CD4-positive, alpha-beta T cell (primary cell): ENCODE results near the gene WDR64. TPM values are rescaled to one million over a fixed set of nuclear protein-coding genes. Genes with fewer than 3 reads are reported as not detected.

Source experiments
- ATAC-seq: fragments of 200-7000 bp; cut with Tn5 transposase; one replicate; pipeline ENCODE4 v1.10.0; 2022; ENCODE audit warnings: mild to moderate bottlenecking; ENCODE audit not compliant: poor library complexity
- CTCF ChIA-PET: fragments of 350-600 bp; sonication (Branson Sonifier 250); formaldehyde crosslinking; loops from one replicate; lab custom pipeline; 2021; ENCODE audit warnings: antibody characterized with exemption, inconsistent platforms; lab: Charles Lee
- POLR2A ChIA-PET: fragments of 350-600 bp; sonication (Branson Sonifier 250); formaldehyde crosslinking; loops from one replicate; lab custom pipeline; 2021; ENCODE audit warnings: antibody characterized with exemption, inconsistent platforms; lab: Charles Lee
- DNase-seq, 14 experiments: peaks; one replicate each; pipeline ENCODE4 v3.0.0-alpha.2; 2013 to 2020; ENCODE audit warnings: mixed read lengths in 2 of 14
- H3K27ac ChIP-seq, 2 donors: one replicate each; pipeline versions ENCODE4 v1.5.1 to v1.7.0; 2013; ENCODE audit warnings: low read length in 2 of 2, low read depth in 1 of 2, mild to moderate bottlenecking in 1 of 2
- H3K27me3 ChIP-seq, 2 experiments: 1 replicate in 1 of 2; 2 replicates in 1 of 2; pipeline versions ENCODE4 v1.6.1 to v1.7.0; 2013; ENCODE audit warnings: low read length in 2 of 2, control low read depth in 1 of 2, mild to moderate bottlenecking in 1 of 2, moderate library complexity in 1 of 2; ENCODE audit not compliant: insufficient read depth in 2 of 2, control insufficient read depth in 1 of 2
- H3K36me3 ChIP-seq: one replicate; pipeline ENCODE4 v1.6.1; 2013; ENCODE audit warnings: low read length, control low read depth; ENCODE audit not compliant: insufficient read depth
- H3K4me1 ChIP-seq: one replicate; pipeline ENCODE4 v1.6.1; 2013; ENCODE audit warnings: low read length, control low read depth; ENCODE audit not compliant: insufficient read depth
- H3K4me3 ChIP-seq: one replicate; pipeline ENCODE4 v1.5.1; 2013; ENCODE audit warnings: mild to moderate bottlenecking, low read length, moderate library complexity
- H3K9me3 ChIP-seq, 2 experiments: 1 replicate in 1 of 2; 2 replicates in 1 of 2; pipeline versions ENCODE4 v1.6.1 to v1.7.0; 2013; ENCODE audit warnings: low read length in 2 of 2, mild to moderate bottlenecking in 2 of 2, control low read depth in 1 of 2, moderate library complexity in 1 of 2; ENCODE audit not compliant: control insufficient read depth in 1 of 2, insufficient read depth in 1 of 2
- H3K27ac Mint-ChIP-seq: one replicate; pipeline ENCODE4 v1.8.0; 2020; ENCODE audit warnings: mixed read lengths
- H3K27me3 Mint-ChIP-seq: one replicate; pipeline ENCODE4 v1.8.0; 2021; ENCODE audit warnings: mixed read lengths
- H3K36me3 Mint-ChIP-seq: one replicate; pipeline ENCODE4 v1.8.0; 2021; ENCODE audit warnings: low read depth, mixed read lengths
- H3K4me1 Mint-ChIP-seq: one replicate; pipeline ENCODE4 v1.8.0; 2021; ENCODE audit warnings: low read depth, mixed read lengths
- H3K4me3 Mint-ChIP-seq: one replicate; pipeline ENCODE4 v1.8.0; 2020; ENCODE audit warnings: mild to moderate bottlenecking, mixed read lengths
- H3K9me3 Mint-ChIP-seq: one replicate; pipeline ENCODE4 v1.8.0; 2020; ENCODE audit warnings: mixed read lengths
- intact Hi-C, 2 experiments: fragments of 100-400 bp; cut with DNase I in 1 of 2; cut with micrococcal nuclease in 1 of 2; formaldehyde crosslinking; loops; one replicate each; pipeline versions ENCODE4 v1.15.1 to v1.9.0; 2023 to 2025; cut with DNase I, micrococcal nuclease
- polyA plus RNA-seq, 2 donors: library from polyadenylated mRNA; unstranded; fragments of 120-200 nt; gene quantifications; one replicate each; pipeline ENCODE4 v1.2.1, GENCODE V29; 2013
- total RNA-seq, 174 experiments: library from RNA in 2 of 174; stranded (reverse) in 2 of 174; gene quantifications; one replicate each; pipeline ENCODE4 v1.2.3 and lab custom pipeline; 2021 to 2026
- TF ChIP-seq, protein P1 (sequence below): fragments of 200-600 bp; IDR thresholded peaks from one replicate; pipeline ENCODE4 v1.8.0; 2022; ENCODE audit warnings: antibody characterized with exemption, mild to moderate bottlenecking

Gene WDR64
- total RNA-seq (under 1 TPM in 1 of 2 experiments, not detected in 1; 0.67 TPM), total RNA-seq (lab: John Stamatoyannopoulos, UW) (0 to 1.6 (median 0.23) reads per million in 172 experiments)
- 0.24 TPM for polyA plus RNA-seq (2013, experiment 1 of 2)
- 0.20 TPM for polyA plus RNA-seq (2013, experiment 2 of 2)

DNA sequence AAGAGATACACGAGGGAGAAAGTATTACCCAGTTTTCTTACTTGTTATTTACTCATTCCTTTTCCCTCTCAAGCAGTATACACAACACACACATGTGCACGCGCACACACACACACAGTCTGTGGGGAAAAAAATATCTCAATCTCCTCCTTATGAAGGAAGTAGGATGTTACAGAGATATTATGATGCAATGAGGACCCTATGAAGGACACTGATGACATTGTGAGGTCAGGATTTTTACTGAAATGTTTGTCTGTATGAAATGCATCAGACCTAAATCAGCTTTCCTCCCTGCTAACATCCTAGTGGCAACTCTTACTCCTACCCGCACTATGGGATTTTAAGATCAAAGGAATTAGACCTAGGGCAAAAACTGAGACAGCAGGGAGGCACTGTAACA lies at the start of gene WDR64:
Gene WDR64, plus strand, starts transcription at position 270 of the 400 bp plus-strand sequence. CDS start 204 bp downstream, outside the sequence.
- H3K9me3 ChIP-seq = no peaks in the 10 kb centered on the region
- CTCF ChIA-PET = no interaction called here
- ATAC-seq = no peak
- no peaks in the 10 kb centered on the region for H3K9me3 Mint-ChIP-seq
- no peak within 1 kb of the TSS for H3K27ac ChIP-seq
- no peaks in the 10 kb centered on the region for H3K4me1 Mint-ChIP-seq
- POLR2A ChIA-PET = no interaction called here
- H3K4me3 ChIP-seq = no peak within 1 kb of the TSS
- H3K27me3 ChIP-seq = no peaks in the 10 kb centered on the region
- no peaks in the 10 kb centered on the region for H3K4me1 ChIP-seq
- no peaks in the 10 kb centered on the region for H3K36me3 ChIP-seq
- no peak for DNase-seq
- H3K27ac Mint-ChIP-seq = no peak within 1 kb of the TSS
- H3K36me3 Mint-ChIP-seq = no peaks in the 10 kb centered on the region
- intact Hi-C loops = no loop called here
- peaks cover 4% of the 10 kb centered on the region for H3K27me3 Mint-ChIP-seq
- TF ChIP-seq, protein P1, sequence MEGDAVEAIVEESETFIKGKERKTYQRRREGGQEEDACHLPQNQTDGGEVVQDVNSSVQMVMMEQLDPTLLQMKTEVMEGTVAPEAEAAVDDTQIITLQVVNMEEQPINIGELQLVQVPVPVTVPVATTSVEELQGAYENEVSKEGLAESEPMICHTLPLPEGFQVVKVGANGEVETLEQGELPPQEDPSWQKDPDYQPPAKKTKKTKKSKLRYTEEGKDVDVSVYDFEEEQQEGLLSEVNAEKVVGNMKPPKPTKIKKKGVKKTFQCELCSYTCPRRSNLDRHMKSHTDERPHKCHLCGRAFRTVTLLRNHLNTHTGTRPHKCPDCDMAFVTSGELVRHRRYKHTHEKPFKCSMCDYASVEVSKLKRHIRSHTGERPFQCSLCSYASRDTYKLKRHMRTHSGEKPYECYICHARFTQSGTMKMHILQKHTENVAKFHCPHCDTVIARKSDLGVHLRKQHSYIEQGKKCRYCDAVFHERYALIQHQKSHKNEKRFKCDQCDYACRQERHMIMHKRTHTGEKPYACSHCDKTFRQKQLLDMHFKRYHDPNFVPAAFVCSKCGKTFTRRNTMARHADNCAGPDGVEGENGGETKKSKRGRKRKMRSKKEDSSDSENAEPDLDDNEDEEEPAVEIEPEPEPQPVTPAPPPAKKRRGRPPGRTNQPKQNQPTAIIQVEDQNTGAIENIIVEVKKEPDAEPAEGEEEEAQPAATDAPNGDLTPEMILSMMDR = no peak
- no peak within 1 kb of the TSS for H3K4me3 Mint-ChIP-seq

DNA sequence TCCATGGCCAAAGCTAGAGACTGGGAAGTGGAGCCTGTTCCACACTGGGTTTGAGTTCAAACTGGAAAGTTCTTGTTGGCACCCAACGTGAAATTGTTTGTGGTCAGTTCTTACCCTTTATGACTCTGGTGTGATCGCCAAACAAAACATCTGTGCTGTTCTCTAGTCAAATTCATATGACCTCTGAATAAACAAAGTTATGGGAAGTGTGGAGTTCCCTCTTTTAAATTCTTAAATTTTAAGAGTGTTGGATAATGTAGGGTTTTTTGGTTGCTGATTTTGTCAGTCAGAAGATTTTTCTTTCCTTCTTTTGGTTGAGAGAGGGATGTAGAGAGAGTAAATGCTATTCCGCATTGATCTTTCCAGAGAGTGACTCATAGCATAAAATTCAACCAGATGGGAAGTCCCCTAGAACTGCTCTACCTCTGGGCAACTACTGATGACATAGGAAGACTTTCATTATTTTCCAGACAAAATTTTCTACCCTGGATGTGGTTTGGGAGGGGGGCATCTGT lies 48.3 kb upstream of the WDR64 start:
- Mint-ChIP-seq H3K4me3 (no peak overlapping the region), H3K27me3 (no peaks in the 10 kb centered on the region), H3K27ac (no peak overlapping the region), H3K9me3 (no peaks in the 10 kb centered on the region), H3K4me1 (no peaks in the 10 kb centered on the region), H3K36me3 (peaks cover 5% of the 10 kb centered on the region)
- intact Hi-C loops = no loop called here
- DNase-seq (no peak), ATAC-seq (no peak)
- Histone ChIP-seq H3K27me3 (no peaks in the 10 kb centered on the region), H3K36me3 (no peaks in the 10 kb centered on the region), H3K27ac (no peak overlapping the region), H3K4me3 (no peak overlapping the region), H3K4me1 (no peaks in the 10 kb centered on the region), H3K9me3 (no peaks in the 10 kb centered on the region)
- POLR2A ChIA-PET = no interaction called here
- CTCF ChIA-PET = no interaction called here
- TF ChIP-seq, protein P1 = no peak

DNA sequence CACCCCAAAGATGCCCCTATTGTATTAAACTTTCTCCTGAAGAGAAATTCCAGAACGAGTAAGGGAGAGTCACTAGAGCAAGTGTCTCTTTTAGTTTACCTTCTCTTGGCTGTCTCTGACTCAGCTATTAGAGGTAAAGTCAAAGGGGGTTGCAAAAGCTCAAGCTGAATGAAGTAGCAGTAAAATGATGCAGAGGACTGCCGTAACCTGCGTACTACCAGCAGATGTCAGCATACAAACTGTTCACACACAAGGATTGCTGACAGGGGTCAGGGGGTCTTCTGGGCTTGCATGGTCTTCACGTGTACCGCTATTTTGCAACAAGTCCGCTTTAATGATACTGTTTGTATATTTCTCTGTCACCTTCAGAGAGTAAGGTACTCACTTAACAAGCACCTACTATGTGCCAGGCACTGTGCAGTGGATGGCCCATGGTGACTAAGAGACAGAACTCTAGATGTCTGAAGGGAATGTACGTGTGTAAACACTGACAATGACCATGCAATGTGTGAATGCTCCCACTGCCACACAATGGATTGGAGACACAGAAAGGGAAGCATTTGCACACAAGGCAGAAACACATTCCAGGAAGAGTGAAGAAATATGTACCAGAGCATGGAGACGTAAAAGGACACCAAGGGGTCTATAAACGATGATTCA lies 46.8 kb upstream of the WDR64 start:
- TF ChIP-seq, protein P1 = no peak
- Histone ChIP-seq H3K9me3 (no peaks in the 10 kb centered on the region), H3K36me3 (no peaks in the 10 kb centered on the region), H3K27ac (no peak overlapping the region), H3K4me1 (no peaks in the 10 kb centered on the region), H3K27me3 (no peaks in the 10 kb centered on the region), H3K4me3 (no peak overlapping the region)
- no peak for ATAC-seq
- intact Hi-C loops = loop anchor here in 1 of 2 experiments (5.0 kb wide), 2 partner anchors 237 to 1717 kb away; no protein-coding TSS in a partner anchor
- ChIA-PET CTCF (no interaction called here), POLR2A (no interaction called here)
- Mint-ChIP-seq H3K27me3 (no peaks in the 10 kb centered on the region), H3K27ac (no peak overlapping the region), H3K4me3 (no peak overlapping the region), H3K36me3 (peaks cover 5% of the 10 kb centered on the region), H3K4me1 (no peaks in the 10 kb centered on the region), H3K9me3 (no peaks in the 10 kb centered on the region)
- peak in 2 of 14 experiments; percentile 6 to 23 for DNase-seq
